Measurements from ENCODE around the gene CNOT1. TPM values are rescaled to one million over a fixed set of nuclear protein-coding genes. Genes with fewer than 3 reads are reported as not detected.
A peak's percentile ranks its signal among the peaks of the same experiment; 100 is the strongest.

Gene CNOT1
- total and polyA plus RNA-seq, 2 of the 4 experiments (the other 2 are of a cell fraction): 85.5 to 357 TPM

- H4K5ac ChIP-seq (ENCODE audit: low read depth, low read length): no peak overlapping the region
- H3K4me1 ChIP-seq (ENCODE audit: control insufficient read depth, insufficient read depth, low read length): peaks cover 6% of the 10 kb centered on the region; the same call in 1 of the 2 replicates
- no TSS peak for BruUV-seq (replicated peaks)
- CTCF ChIA-PET: no interaction called here
- H2BK5ac ChIP-seq (ENCODE audit: low read depth, low read length, poor library complexity, severe bottlenecking): no peak overlapping the region
- H2AFZ ChIP-seq (replicated peaks; ENCODE audit: low read length, poor library complexity): peak overlapping the region; percentile 37
- H3K56ac ChIP-seq (ENCODE audit: extremely low read depth, insufficient read depth, low read length): no peak overlapping the region
- H4K20me1 ChIP-seq (ENCODE audit: insufficient read depth, low read length): no peaks in the 10 kb centered on the region
- H2AK9ac ChIP-seq (replicated peaks; ENCODE audit: low read depth, low read length, poor library complexity): no peak overlapping the region
- 0 out of 2 replicates have a peak, but pooled peaks cover 3% of the 10 kb centered on the region for H3K36me3 ChIP-seq (ENCODE audit: control insufficient read depth, insufficient read depth, low read length)
- 0 out of 4 replicates have a peak, but pooled peaks cover 0 to 7% of the 10 kb centered on the region in 2 experiments for H3K79me1 ChIP-seq (ENCODE audit: low read depth in 1 of 2, low read length in 2 of 2)
- H4K8ac ChIP-seq (ENCODE audit: low read depth in 2 of 2, low read length in 2 of 2): no peak overlapping the region
- H3K4me2 ChIP-seq (ENCODE audit: low read depth, low read length): no peak overlapping the region
- DNase-seq: no peak
- H3K4ac ChIP-seq (ENCODE audit: low read depth, low read length): no peak overlapping the region
- no peak overlapping the region for H3K9ac ChIP-seq (ENCODE audit: low read depth, low read length)
- 0 out of 2 replicates have a peak, but pooled peaks cover 4% of the 10 kb centered on the region for H3K9me1 ChIP-seq (ENCODE audit: insufficient read depth, low read length)
- no peak overlapping the region for H2BK20ac ChIP-seq (ENCODE audit: low read depth, low read length)
- no peak overlapping the region for H4K91ac ChIP-seq (ENCODE audit: insufficient read depth, low read depth, low read length)
- in situ Hi-C loops (cut with MboI; ENCODE audit: low sequenced_read_pairs) (no loop called here), dilution Hi-C loops (cut with HindIII; ENCODE audit: low sequenced_read_pairs, unreplicated experiment) (no loop called here), intact Hi-C loops (cut with micrococcal nuclease) (no loop called here)
- TF ChIP-seq CEBPB (IDR thresholded peaks at IDR 0.05; ENCODE audit: low read depth, low read length): no peak
- TF ChIP-seq RCOR1 (IDR thresholded peaks at IDR 0.05; ENCODE audit: insufficient replicate concordance, low read length): no peak
- no peak for TF ChIP-seq BHLHE40 (IDR thresholded peaks at IDR 0.05; ENCODE audit: low read depth, low read length)
- TF ChIP-seq CTCF (conservative IDR thresholded peaks at IDR 0.05; ENCODE audit: low read depth, low read length): no peak
- TF ChIP-seq RAD21 (IDR thresholded peaks at IDR 0.05; ENCODE audit: low read length): no peak
- TF ChIP-seq NFE2L2 (IDR thresholded peaks at IDR 0.05; ENCODE audit: low read depth, low read length): no peak
- no peak for TF ChIP-seq MAZ (IDR thresholded peaks at IDR 0.05; ENCODE audit: borderline replicate concordance, low read depth, low read length)
- no peak for TF ChIP-seq SMC3 (IDR thresholded peaks at IDR 0.05; ENCODE audit: low read depth, low read length)
- TF ChIP-seq CHD1 (IDR thresholded peaks at IDR 0.05; ENCODE audit: low read depth, low read length): no peak
- no peak for TF ChIP-seq ELK1 (IDR thresholded peaks at IDR 0.05; ENCODE audit: borderline replicate concordance, low read depth, low read length)
- TF ChIP-seq FOS (IDR thresholded peaks at IDR 0.05; ENCODE audit: low read depth, low read length): no peak
- no peak for TF ChIP-seq RFX5 (IDR thresholded peaks at IDR 0.05; ENCODE audit: low read depth, low read length)
- no peak for TF ChIP-seq MAFK (IDR thresholded peaks at IDR 0.05; ENCODE audit: low read depth, low read length)
- no peak overlapping the region for H3K18ac ChIP-seq (ENCODE audit: low read depth, low read length)
- no peak overlapping the region for H3K23ac ChIP-seq (ENCODE audit: low read depth, low read length)
- 82% methylated on average over 3 of the region's 8 CpGs; no CpG with 5 or more reads in 1 of the 2 experiments for WGBS, 2 experiments (ENCODE audit: extremely low coverage in 2 of 2, insufficient read length in 1 of 2)
- no peak for ATAC-seq (ENCODE audit: low read depth)
- no peaks in the 10 kb centered on the region; the same call in 1 of the 2 replicates for H3K27me3 ChIP-seq (ENCODE audit: control insufficient read depth, insufficient read depth, low read length)
- H2BK15ac ChIP-seq (ENCODE audit: low read depth, low read length): no peak overlapping the region
- no peak overlapping the region for H2BK120ac ChIP-seq (ENCODE audit: low read depth, low read length)
- no peak overlapping the region for H2AK5ac ChIP-seq (ENCODE audit: low read depth, low read length)
- H3K27ac ChIP-seq (ENCODE audit: insufficient read depth, low read length): no peak overlapping the region
- no peaks in the 10 kb centered on the region for H3K9me3 ChIP-seq (ENCODE audit: control insufficient read depth, insufficient read depth, low read length)
- H3K14ac ChIP-seq (replicated peaks; ENCODE audit: low read depth, low read length): no peak overlapping the region
- no peak overlapping the region for H3K4me3 ChIP-seq (ENCODE audit: insufficient read depth, low read depth, low read length)
- POLR2A ChIA-PET (ENCODE audit: unreplicated experiment): no interaction called here
Measured at GRCh38 chr16:58502217-58502921, 127.3 kb downstream of the CNOT1 start.

All from IMR-90 (cell line).